ACHN (cell line): ENCODE data around the gene MTCL3.
A peak's percentile ranks its signal among the peaks of the same experiment; 100 is the strongest.

Experiments
- DNase-seq: peaks from one replicate; pipeline ENCODE4 v3.0.0-alpha.2; 2015
- in situ Hi-C: cut with HindIII; loops from 2 replicates; pipeline ENCODE4 v1.10.0; 2017; ENCODE audit warnings: low sequenced_read_pairs, low pct_ligation_motif_present, low pct_unique_long_range_greater_than_20kb

Gene MTCL3

GRCh38 chr6:127481111-127481510 lies 38.0 kb downstream of the MTCL3 start:
- DNase-seq = no peak
- in situ Hi-C loops = no loop called here

DNA sequence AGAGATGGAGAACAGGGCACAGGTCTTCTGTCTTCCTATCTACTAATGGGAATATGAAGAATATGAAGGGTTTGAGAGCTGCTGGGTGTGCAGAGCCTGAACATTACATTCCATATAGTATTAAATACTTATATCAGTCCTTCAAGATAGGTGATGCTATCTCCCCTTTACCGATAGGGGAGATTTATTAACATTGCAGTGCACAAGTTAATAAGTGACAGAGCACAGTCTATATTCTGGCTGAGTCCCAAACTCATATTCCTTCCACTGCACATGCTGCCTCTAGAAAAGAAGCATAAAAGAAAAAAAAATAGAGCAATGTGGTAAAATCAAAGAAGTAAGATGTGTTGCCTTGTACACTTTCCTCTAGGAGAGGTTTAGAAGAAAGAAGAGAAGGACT lies 41.5 kb downstream of the MTCL3 start:
- in situ Hi-C loops = no loop called here
- DNase-seq = no peak

DNA sequence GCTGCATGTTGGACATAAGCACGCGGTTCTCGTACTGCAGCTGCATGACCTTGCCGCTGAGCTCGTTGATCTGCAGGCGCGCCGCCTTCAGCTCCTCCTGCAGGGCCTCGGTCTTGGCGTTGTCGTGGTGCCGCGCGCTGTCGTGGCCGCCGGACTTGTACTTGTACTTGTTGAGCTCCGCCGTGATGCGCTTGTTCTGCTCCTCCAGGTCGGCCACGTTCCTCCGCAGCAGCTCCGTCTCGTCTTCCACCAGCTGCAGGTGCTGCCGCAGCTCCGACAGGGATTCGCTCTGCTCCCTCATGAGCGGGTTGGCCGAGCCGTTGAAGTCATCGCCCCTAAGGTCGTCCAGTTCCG lies 43.3 kb downstream of the MTCL3 start:
- in situ Hi-C loops = no loop called here
- no peak for DNase-seq

- in situ Hi-C loops = no loop called here
- no peak for DNase-seq
Observed at GRCh38 chr6:127475135-127475822, 43.9 kb downstream of the MTCL3 start.

GRCh38 chr6:127471379-127472255 lies 47.5 kb downstream of the MTCL3 start:
- in situ Hi-C loops = no loop called here
- no peak for DNase-seq

DNA sequence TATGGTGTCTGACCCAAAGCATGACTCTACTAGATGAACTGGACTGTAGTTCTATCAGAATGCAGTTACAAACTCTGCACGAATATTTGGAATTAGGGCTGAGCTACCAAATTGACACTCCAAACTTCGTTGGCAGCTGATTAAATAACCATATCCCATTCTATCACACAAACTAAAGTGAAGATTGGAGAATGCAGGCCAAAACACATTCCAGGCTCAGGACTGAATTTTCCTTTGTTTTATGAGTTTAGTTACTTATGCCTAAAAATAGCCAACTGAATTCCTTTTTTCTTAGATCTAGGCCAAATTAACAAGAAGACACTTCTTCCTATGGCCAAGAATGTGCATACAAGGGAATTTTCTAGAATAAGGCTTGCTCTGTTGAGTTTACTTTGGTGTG lies 50.2 kb downstream of the MTCL3 start:
- in situ Hi-C loops = no loop called here
- DNase-seq = no peak

- no peak for DNase-seq
- in situ Hi-C loops = no loop called here
Observed at GRCh38 chr6:127466416-127466815, 52.7 kb downstream of the MTCL3 start.

DNA sequence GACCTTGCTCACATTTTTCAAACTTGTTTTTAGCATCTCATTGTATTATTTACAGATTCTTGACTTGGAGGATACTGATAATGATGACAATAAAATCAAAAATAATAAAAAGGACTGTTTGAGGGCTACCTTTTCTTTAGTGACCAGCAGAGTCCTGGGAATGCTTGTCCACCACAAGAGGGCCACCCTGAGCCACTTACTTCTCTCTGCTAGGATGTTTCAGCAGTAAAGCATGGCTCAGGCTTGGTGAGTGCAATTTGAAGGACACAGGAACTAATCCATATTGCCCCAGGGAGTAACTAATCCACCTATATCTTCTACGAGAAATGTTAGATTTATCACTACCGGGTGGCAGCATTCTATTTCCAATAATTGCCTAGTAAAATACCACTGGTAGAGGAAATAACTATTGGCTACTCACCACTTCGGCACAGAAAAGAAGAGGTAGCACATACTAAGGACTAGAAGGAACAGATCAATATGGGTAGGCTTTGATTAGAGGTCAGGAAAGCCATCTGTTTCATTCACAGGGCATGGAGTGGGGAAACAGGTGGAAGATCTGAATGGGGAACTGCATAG lies 54.2 kb downstream of the MTCL3 start:
- in situ Hi-C loops = no loop called here
- peak; percentile 62 for DNase-seq

DNA sequence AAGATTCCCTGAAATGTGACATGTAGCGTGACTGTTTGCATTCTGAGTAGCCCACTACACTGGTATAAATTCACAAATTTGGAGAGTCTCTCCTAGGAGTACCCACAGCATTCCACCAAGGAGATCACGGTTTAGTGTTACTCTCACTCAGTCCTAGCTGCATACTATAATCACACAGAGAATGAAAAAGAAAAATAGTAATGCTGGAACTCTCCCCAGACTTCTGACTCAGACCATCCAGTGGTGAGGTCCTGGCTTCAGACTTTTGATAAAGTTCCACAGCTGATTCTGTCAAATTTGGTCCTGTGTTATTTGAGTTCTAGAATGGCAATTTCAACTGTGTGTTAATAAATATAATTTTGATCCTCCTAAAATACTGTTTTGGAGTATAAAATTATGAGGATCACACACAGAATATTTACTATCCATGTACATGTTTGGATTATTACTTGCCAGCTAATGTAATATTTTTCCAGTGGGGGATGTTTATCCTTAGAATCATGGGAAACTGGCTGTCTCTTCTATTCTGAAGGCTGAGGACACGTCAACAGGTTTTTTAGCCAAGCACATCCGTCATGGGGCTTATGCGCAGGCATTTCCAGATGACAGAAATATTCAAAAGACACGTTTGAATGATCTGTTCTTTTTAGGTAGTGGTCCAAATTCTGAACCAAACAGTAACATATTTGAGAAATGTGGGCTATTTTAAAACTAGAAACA lies 54.8 kb downstream of the MTCL3 start:
- DNase-seq = no peak
- in situ Hi-C loops = no loop called here

- no peak for DNase-seq
- in situ Hi-C loops = no loop called here
Observed at GRCh38 chr6:127463056-127463455, 56.1 kb downstream of the MTCL3 start.

GRCh38 chr6:127462376-127462775 lies 56.8 kb downstream of the MTCL3 start:
- DNase-seq = no peak
- in situ Hi-C loops = no loop called here

DNA sequence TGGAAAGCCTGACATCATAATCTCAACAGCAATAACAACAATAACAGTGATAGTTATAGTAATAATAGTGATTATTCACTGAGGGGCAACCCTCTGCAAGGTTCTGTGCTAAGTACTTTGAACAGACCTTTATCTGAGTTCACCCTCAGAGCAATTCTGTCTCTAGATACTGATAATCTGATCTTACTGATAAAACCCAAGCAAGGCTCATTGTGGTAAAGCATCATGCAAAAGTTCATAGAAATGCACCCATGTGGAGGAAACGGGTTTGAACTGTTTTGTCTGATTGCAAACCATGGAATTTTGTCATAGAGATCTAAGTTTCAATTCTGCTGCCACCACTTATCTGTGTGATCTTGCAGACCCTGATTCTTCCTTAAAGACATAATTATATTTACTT lies 58.7 kb downstream of the MTCL3 start:
- in situ Hi-C loops = no loop called here
- no peak for DNase-seq

GRCh38 chr6:127459231-127459641 lies 59.9 kb downstream of the MTCL3 start, which contains the start of gene KIAA0408:
TSS of gene KIAA0408 (minus strand) at chr6:127459389. CDS start at chr6:127453981, 5,408 bp downstream.
- in situ Hi-C loops = no loop called here
- no peak for DNase-seq

- DNase-seq = no peak
- in situ Hi-C loops = no loop called here
Observed at GRCh38 chr6:127458817-127459216, 60.3 kb downstream of the MTCL3 start.

- no peak for DNase-seq
- in situ Hi-C loops = no loop called here
Observed at GRCh38 chr6:127458222-127458621, 60.9 kb downstream of the MTCL3 start.

DNA sequence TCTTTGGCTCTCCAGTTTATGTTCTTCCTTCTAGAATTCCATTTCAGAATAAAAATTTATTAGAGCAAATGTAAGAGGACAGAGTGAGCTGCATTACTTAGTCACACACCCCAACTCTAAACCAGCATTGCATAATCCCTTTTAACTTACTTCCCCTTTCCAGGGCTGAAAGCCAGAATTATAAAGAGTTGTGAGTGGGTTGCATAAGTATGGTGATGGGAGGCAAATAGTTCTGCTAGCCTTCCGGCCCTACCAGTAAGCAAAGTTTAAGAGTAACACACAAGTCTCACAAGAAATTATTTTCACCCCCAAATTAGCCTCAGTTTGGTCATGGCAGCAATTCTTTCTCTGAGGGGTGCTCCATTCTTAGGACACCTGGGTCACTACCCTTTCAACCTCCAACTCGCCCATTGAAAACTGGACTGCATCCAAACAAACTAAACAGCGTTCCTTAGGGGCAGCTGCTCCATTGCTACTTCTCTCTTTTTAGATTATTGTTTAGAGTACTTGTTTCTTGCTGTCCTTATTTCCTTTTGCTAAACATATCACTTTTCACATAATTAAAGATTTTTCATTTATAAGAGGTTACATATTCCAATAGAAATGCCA lies 61.6 kb downstream of the MTCL3 start:
- no peak for DNase-seq
- in situ Hi-C loops = no loop called here

DNA sequence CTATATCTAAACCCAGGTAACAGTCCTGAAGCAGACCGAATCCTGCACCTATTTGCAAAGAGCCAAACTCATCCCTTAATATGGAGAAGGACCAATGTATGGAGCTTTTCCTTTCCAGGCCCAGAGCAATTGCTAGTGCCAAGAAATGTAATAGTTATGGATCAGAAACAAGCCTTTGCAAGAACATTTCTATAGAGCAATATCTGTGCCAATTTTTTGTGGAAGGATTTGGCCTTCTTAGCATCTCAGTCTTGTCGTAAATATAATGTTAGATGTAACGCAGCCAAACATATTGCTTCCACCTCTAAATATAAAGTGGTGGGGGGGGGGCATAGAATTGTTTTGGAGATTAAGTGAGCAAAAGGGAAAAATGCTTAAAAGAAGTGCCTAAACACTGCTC lies 62.7 kb downstream of the MTCL3 start:
- in situ Hi-C loops = no loop called here
- DNase-seq = no peak

DNA sequence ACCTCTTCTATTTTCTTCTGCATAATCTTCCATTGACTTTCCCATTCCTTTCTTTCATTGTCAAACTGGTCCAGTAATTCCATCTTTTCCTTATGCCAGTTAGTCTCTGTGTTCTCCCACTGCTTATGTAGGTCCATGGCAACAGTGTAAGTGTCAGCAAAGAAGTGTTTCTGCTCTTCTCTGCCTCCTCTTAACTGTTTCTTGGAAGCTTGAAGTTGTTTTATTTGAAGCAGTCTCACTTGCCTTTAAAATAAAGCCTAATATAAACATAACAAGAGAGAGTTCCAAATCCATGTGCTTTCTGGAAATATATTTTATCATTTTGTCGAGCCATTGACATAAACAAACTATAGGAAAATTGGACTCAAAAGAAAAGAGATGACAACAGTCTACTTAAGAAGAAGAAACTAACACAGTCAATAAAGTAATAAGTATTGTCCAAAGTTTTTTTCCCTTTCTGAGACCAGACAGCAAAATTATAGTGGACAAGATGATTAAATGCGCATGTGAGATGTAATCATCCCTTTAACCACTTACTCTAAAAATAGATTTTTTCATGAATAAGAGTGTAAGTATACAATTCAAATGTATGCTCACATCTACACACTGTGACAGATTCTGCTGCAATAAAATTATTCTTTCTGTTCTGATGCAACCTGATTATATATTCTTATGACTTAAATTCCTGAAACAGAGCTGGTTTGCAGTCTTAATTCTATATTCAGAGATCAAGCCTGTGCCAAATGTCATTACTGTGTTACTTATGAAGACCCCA lies 65.1 kb downstream of the MTCL3 start:
- DNase-seq = no peak
- in situ Hi-C loops = no loop called here
